T1000 (cell line): ENCODE data around the gene KIRREL3.
A peak's percentile ranks its signal among the peaks of the same experiment; 100 is the strongest.

ENCODE experiments used
- DNase-seq: peaks from one replicate; lab custom pipeline; 2025; ENCODE audit warnings: mixed read lengths; lab: John Stamatoyannopoulos, UW

Gene KIRREL3

DNA sequence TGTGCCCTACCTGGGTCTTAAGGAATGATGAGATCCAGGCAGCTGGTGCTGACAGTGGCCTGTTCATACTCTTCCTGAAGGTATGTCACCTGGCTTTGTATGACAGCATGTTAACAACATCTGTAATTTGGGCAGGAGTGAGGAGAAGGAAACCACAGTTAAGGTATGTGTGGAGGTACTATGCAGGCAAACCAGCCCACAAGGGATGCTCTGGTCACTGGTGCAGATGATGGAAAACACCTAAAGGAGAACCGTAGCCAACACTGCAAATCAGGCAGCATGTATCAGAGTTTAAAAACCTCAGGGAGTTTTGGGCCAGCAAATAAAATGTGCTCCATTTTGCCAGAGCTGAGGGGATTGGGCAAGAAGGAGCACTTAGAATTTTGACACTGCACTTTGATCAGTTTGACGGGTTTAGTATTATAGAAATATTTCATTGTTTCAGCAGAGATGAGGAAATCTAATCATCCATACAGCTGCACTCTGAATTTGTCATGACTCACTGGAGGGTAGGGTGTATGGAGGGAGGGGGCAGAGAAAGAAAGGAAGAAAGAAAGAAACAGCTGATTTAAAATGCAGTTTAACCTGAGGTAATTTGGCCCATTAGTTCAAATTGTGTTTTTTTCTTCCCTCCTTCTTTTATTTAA is 260.9 kb downstream of the KIRREL3 start:
- no peak for DNase-seq

DNA sequence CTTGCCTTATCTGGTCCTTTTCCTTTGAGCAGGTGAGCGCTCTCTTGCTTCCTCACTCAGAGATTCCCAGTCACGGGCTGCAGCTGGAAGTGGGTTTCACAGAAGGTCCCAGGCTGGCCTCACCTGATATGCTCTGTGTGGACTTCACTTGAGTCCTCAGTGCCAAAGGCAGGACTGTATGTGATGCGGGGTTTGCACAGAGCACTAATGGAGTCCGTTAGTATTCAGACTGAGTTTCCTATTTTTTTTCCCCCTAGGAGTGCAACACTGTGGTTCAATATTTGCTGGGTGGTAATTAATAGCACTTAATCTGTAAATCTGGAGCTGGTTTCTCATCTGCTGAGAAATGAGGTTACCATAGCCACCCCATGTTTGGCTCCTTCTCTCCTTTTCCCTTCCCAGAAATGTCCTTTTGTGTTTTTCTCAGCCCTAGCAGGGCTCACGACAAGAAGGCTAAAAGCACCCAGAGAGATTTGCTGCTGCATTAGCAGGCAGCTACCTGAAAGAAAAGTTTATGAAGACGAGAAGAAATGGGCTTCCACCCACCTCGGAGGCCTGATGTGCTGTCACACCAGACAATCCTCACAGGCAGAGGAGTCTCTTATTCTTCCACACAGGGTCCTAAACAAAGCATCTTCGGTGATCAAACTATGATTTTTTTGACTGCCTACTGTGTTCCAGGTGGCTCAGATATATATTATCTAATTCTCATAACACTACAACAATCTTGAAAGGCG is 262.1 kb downstream of the KIRREL3 start:
- DNase-seq, result no peak

DNA sequence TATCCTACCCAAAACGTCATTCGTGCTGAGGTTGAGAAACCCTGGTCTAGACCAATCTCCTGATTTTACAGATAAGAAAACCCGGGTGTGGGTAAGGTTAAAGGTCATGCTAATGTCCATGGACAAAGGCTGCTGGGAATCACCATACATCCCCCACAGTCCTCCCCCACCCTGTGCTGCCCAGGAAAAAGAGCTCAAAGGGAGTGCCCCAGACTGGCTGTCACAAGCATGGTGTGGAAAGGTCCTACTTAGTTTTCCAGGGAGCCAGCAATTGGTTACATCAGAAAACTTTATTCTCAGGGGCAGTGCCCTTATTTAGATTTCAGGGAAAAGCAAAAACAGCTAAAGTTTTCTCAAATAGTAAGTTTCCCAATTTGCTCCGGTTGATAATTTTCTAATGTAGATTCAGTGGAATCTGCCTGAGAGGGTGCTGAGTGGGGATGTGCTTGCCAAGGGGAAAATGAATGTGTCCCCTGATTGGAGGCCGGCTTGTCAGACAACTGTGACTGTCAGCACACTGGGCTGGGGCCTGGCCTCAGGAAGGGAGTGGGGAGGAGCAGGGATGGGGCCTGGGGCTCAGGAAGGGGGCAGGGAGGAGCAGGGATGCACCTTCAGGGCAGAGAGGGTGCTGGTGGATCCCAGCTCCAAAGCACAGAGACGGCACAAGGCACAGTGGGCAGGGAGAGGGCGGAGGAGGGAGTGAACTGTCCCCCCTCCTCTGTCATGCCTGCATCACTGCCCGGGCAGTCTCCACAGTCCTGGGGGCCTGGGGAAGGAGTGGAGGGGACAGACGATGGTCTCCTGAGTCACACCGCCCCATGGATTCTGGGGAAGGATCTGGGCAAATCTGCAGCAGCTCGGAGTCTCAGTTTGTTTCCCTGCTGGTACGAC is 263.6 kb downstream of the KIRREL3 start:
- no peak for DNase-seq

DNA sequence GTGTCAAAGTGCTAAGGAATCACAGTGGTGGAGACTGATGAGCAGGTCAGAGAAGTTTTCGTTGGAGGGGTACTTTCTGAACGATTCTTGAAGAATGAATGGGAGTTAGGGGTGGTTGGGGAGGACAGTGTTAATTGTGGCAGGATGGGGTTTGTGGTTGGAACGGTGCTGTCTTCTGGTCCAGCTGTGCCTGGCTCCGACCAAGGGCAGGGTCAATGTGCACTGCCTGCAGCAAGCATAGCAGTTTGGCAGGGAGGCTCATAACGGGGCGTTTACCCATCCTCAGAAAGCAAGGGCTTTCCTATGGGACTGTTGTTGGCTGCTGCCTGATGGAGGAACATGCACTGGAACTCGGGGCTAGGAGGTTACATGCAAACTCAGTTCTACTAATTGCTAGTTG is 265.8 kb downstream of the KIRREL3 start:
- no peak for DNase-seq

DNA sequence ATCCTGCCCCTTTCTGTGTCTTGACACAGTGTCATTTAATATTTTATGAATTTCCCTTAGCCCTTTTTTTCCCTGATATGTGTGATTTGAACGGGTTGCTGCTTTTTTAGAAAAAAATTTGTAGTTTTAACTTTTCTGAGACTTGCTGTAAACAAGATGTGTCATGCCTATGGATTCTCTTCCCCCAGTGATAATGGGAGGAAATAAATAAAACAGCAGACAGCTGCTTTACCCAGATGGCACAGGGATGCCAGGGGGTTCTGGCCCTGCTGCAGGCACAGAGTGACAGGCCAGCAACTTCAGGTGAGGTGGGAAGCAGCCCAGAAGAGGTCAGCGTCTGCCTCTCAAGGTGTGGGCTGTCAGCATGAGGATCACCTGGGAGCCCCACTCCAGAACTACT is 266.9 kb downstream of the KIRREL3 start:
- DNase-seq, result no peak

DNA sequence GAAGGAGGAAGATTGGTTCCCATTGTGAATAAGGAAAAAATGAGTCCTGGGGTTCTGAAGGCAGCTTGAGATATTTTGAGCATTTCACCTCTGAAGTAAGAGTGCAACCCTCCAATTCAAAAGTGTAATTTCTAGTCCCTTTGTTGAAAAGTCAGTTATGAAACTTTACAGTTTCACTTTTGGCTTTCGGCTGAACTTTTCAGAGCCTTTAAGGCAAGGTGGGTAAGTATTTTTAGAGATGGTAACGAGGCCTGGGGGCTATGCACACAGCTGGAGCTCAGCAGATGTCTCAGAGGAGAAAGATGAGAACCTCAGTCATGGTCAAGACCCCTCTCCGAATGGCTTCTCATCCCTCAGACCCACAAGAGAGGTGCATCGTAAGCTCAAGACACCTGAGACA is 267.6 kb downstream of the KIRREL3 start:
- DNase-seq, result no peak

DNA sequence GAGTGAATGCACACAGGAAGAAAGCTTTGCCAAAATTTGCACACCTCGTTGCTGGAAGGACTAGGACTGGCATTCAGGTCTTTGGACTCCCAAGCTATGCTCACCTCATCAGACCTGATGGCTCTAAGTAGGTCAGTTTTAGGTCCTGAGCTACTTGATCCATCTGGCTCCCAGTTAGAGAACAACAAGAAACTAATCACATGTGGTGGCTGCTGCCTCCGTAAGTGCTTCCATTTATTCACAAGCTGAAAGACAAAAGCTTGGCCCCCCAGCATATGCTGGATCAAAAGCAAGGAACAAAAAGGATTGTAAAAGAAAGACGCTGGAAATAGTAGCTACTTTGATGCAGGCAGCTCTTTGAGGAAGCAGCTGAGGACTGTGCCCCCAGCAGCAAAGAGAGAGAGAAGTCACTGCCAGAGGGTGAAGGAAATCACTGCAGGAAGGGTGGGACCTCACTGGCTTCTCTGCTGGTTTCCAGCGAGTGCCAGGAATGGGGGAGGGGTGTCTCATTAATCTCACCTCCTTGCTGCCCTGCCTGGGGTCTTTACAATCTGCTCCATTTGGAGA is 268.9 kb downstream of the KIRREL3 start:
- no peak for DNase-seq

DNA sequence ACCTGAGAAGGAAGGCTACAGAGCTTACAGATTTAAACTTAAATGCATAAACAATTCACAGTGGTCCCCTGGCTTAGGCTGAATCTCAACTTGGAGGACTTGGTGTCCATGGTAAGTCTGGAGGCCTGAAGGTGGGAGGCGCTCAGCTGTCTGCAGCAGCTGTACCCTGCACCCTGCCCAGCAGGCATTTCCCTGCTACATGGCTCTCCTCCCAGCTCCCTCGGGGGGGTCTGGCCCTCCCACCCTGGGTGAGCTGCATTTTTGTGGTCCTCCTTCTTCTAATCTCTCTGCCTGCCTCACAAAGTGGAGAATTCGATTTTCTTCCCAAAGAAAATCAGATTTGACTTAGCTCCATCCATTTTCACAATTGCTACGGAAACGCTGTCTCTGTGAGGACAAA is 273.2 kb downstream of the KIRREL3 start:
- no peak for DNase-seq

DNA sequence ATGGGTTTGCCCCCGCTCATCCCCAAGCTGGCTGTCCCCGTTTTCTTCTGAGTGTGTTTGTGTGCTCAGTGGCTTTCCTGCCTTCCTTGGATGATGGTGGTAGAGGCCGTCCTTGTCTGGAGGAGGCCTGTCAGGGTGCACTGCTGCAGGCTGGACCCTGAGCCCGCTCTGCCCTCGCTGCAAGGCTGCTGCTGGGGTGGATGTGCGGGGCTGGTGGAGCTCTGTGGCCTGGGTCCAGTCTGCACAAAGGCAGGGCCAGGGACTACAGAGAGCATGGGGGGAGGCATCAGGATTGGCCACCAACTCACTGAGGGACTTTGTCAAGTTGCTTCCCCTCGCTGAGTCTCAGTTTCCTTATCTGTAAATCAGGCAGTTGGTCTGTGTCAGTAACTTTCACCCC is 275.0 kb downstream of the KIRREL3 start:
- DNase-seq, result no peak

DNA sequence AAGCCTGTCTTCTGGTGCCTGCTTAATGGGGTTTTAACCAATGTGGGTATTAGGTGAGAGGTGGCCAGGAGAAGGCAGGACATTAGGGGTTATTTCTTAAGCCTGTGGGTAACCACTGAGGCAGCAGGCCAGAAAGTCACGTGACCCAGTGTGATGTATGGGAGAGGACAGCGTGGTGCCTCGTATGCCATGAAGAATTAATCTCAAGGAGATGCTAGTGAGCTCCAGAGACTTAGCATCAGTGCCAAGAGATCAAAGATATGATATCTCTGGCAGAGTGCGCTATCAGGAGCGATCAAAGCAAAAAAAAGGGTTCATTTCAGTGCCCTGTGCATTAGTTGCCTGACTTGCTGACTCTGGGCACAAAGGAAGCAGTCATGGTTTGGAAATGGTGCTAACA is 275.5 kb downstream of the KIRREL3 start:
- DNase-seq, result no peak

DNA sequence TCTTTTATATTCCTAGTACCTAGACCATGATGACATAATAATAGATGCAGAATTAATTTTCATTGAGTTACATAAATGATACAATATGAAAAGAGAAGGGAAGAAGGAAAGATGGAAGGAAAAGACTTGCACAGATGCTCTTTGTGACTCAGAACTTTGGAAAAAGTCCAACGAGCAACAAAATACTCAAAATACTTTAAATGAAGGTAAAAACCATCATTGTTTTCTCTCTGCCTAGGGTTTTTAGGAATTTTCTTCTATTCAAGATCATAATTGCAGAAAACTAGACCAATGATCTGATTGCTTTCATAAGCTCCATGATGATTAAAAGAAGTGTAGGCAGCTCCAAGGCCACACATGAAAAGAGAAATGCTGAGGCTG is 276.9 kb downstream of the KIRREL3 start:
- no peak for DNase-seq

DNA sequence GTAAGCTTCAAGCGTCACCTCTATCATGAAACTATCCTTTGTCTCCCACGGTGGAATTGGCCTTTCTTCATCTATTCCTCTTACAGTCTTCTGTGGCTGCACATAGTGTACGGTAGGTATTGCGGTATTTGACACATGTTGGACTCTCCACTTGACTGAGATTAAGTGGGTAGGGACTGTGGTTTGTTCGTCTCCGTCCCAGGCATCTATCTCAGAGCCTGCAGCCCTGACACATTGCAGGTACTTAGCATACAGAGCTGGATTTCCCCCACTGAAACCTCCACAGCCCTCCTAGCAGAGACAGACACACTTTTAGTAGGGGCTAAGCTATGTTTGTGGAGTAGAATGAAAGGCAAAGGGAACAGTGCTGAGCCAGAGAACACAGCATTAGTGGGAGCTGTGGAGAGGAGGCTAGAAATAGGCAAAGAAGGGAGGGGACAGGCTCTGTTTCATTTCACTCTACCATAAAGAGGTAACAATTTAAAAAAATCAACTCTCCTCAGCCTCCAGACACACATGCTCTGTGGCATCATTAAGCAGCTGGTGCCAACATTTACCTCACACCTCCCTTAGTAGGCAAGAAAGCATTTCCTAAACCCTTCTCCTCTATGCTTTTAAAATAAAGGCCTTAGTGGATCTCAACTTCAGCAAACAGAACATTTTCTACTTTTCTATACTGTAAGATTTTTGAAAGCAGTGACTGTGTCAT is 277.5 kb downstream of the KIRREL3 start:
- no peak for DNase-seq

DNA sequence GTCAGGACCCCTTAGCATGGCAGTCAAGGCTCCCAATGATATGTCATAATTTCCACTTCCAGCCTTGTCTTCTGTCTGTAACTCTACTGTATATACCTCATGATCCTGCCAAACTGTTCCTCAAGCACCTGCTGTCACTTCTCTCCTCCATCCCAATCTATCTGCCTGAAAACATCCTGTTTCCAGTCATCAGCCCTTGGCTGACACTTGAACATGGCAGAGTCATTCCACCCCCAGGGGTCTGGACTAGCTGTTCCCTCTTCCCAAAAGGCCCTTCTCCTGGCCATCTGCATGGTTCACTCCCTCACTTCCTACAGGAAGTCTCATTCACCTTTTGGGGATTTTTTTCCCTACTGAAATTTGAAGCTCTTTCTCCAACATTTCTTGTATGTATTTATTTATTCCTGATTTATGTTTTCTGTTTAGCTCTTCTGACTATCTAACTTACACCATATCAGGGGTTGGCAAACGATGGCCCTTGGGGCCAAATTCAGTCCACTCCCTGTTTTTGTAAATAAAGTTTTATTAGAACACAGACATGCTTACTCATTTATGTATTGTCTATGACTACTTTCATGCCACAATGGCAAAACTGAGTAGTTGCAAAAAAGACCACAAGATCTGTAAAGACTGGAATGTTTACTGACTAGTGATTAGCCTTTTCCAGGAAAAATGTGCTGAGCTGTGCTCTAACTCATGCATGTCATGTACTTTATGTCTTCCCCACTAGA is 278.4 kb downstream of the KIRREL3 start:
- no peak for DNase-seq

DNA sequence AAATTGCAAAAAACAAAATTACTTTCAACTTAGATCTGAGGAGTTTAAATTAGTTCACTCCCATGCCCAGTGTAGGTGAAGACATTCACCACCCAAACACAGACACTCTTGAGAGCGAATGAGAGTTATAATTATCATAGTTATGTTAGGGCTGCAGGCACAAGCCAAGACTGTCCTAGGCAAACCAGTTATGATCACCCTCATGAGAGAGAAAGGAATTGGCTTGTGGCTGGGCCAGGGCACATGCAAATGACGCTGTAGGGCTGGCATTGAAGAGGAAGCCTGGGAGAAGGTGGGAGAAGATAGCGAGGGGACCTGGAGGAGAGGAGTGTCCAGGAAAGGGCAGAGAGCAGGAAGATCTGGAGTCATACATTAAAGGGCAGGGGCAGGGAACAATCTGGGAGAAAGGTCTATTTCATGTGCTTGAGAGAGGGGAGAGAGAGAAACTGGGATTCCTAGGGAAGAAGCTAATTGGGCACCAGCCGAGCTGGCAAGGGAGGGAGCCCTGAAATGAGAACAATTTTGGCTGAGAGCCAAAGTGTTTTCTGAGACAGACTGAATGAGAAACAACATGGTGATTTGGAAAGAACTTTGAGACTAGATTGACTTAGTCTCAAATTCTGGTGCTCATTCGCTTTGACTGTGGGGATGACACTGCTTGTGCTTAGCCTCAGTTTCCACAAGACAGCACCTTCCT is 279.9 kb downstream of the KIRREL3 start:
- no peak for DNase-seq

DNA sequence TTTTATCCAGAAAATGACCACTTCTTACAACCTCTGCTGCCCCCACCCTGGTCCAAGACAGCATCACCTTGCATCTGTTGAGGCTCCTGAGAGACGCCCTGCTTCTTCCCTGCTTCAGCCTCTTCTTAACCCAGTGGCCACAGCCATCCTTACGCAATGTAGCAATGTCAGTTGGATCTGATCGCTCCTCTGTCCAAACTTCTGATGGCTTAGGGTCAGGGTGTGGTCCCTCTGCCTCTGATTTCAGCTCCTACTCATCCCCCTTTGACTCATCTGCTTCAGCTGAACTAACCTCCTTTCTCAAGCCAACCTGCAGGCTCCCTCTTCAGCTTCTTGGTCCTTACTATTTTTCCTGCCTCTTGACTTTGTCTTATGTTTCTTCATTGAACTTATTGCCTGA is 280.8 kb downstream of the KIRREL3 start:
- DNase-seq, result no peak

DNA sequence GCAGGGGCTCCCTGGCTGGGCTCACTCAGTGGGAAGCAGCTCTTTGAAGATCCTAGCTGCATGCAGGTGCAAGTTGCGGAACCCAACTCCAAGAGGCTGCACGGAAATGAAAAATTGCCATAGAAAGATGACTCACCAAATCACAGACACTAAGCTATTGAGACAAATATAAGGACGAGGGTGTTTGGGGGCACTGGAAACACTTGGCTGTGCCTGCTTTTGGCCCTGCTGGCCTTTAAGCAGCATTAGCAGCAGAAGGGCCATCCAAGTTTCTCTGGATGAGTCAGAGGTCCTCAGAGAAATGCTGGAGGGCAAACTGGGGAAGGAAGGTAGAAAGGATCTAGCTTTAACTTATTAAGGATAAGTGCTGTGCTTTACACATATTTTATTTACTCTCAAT is 282.3 kb downstream of the KIRREL3 start:
- no peak for DNase-seq

DNA sequence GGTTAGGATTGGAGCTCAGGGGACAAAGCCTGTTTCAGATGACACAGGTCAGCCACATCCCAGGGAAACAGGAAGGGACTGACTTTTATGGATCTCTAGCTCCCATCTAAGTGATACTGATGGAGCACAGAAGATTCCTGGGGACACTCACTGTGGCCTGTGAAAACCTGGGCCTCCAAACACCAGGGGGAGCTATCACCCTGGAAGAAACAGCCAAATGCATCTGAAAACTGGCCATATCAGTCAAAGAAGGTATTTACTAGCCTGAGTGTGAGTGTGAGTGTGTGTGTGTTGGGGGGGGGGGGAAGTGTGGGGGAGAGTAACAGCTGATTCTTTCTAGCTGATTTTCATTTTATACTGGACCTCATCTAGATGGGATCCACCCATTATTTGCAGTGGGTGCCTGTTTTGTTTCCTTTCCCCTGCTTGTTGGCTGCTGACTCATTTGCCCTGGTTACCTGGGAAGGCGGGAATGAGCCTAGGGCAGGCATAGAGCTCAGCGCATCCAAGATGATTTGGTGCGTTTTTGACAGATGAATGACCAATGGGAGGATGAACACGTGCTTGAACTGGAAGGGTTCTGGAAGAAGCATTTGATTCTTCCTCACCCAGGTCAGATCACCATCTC is 284.0 kb downstream of the KIRREL3 start:
- DNase-seq, result peak; percentile 2

DNA sequence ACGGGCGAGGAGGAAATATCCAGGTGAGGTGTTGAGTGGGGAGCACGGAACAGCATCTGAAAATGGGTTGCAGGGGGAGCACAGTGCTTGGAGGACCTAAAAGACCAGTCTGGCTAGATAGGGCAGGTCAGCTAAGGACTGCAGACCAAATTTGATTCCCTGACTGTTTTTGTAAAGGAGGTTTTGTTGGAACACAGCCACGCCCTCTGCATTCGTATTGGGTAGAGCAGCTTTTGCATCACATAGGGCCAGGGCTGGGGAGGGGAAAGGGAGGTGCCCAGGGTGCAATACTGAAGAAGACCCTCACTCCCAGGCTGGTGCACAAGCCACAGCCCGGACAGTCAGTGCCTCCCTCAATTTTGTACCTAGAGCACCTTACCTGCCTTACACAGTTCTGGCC is 286.8 kb downstream of the KIRREL3 start:
- no peak for DNase-seq

DNA sequence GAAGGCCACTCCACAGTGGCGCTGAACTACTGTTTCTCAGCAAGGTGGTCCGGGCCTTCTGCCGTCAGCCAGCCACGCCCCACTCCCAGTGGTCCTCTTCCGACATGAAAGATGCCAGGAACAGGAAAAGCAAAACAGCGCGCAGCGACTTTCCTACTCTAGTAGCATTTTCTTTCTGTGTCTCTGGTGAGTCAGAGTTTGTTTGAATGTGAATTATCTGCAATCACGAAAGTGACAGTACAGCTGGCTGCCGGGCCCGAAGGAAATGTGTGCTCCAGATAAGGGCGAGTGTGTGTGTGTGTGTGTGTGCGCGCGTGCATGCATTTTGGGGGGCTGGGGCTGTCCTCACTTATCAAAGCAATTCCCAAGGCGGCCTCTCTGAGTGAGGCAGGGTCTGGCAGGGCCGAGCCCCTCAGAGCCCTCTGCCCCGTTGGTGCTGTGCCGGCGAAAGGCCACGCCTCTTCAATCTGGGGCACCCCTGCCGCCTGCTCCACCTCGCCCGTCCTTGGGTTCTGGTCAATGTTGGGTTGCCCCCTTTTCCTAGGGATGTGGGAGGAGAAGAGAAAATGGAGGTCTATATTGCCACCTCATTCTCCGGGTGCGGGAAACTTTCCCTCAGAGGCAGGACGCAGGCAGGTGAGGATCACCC is 288.5 kb downstream of the KIRREL3 start:
- no peak for DNase-seq
